ENCODE data around the gene GRID1. TPM values are rescaled to one million over a fixed set of nuclear protein-coding genes. Genes with fewer than 3 reads are reported as not detected.

GRID1 gene
- total RNA-seq, 1 donor from 2014 or later = 0.75 TPM

DNA sequence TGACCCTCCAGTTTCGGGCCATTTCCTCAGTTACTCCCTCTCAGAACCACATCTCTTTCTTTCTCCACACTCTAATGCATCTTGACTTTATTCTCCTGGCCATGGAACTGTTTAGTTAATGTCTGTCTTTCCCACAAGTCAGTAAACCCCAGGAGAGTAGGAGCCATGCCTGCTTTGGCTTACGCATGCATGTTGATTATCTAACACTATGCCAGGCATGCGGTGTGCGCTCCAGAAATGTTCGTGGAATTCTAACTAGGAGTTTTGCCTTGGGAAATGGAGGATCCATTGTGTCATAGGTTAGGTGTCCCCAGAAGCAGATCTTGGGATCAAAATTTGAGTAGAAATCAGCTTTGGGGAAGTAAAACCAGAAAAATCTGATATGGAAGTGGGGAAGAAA, 308.9 kb downstream of the GRID1 start:
- Histone ChIP-seq H3K79me2 (ENCODE audit: insufficient read depth, low read length) (no peaks in the 10 kb centered on the region), H3K27me3 (ENCODE audit: insufficient read depth, low read length) (no peaks in the 10 kb centered on the region), H3K4me3 (ENCODE audit: insufficient read depth, low read depth, low read length) (no peak overlapping the region), H3K36me3 (ENCODE audit: insufficient read depth, low read length) (no peaks in the 10 kb centered on the region), H3K4me2 (ENCODE audit: low read length) (no peak overlapping the region), H4K20me1 (ENCODE audit: insufficient read depth, low read length) (no peaks in the 10 kb centered on the region), H3K9ac (ENCODE audit: low read length) (no peak overlapping the region), H2AFZ (ENCODE audit: low read depth, low read length) (no peak overlapping the region), H3K9me3 (ENCODE audit: insufficient read depth, low read depth, low read length) (peaks cover 6% of the 10 kb centered on the region), H3K27ac (ENCODE audit: low read depth, low read length) (no peak overlapping the region), H3K4me1 (ENCODE audit: insufficient read depth, low read length) (no peaks in the 10 kb centered on the region)
- no peak for FAIRE-seq
- H3K9me3 Mint-ChIP-seq (ENCODE audit: unreplicated experiment) = peaks cover 8% of the 10 kb centered on the region
- H3K4me1 Mint-ChIP-seq (ENCODE audit: low read depth, unreplicated experiment) = no peaks in the 10 kb centered on the region
- H3K27ac Mint-ChIP-seq (ENCODE audit: unreplicated experiment) = no peak overlapping the region
- H3K27me3 Mint-ChIP-seq (ENCODE audit: low read depth, unreplicated experiment) = peaks cover 22% of the 10 kb centered on the region
- H3K36me3 Mint-ChIP-seq (ENCODE audit: low read depth, unreplicated experiment) = peaks cover 3% of the 10 kb centered on the region
- DNase-seq (ENCODE audit: low read depth) = no peak
- no peak for TF ChIP-seq EZH2 (IDR thresholded peaks at IDR 0.05; ENCODE audit: insufficient read depth, low read length)
- TF ChIP-seq, protein P1, sequence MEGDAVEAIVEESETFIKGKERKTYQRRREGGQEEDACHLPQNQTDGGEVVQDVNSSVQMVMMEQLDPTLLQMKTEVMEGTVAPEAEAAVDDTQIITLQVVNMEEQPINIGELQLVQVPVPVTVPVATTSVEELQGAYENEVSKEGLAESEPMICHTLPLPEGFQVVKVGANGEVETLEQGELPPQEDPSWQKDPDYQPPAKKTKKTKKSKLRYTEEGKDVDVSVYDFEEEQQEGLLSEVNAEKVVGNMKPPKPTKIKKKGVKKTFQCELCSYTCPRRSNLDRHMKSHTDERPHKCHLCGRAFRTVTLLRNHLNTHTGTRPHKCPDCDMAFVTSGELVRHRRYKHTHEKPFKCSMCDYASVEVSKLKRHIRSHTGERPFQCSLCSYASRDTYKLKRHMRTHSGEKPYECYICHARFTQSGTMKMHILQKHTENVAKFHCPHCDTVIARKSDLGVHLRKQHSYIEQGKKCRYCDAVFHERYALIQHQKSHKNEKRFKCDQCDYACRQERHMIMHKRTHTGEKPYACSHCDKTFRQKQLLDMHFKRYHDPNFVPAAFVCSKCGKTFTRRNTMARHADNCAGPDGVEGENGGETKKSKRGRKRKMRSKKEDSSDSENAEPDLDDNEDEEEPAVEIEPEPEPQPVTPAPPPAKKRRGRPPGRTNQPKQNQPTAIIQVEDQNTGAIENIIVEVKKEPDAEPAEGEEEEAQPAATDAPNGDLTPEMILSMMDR (IDR thresholded peaks at IDR 0.05; ENCODE audit: insufficient read depth, low read depth, low read length) = no peak
- no peak overlapping the region for H3K4me3 Mint-ChIP-seq (ENCODE audit: unreplicated experiment)

DNA sequence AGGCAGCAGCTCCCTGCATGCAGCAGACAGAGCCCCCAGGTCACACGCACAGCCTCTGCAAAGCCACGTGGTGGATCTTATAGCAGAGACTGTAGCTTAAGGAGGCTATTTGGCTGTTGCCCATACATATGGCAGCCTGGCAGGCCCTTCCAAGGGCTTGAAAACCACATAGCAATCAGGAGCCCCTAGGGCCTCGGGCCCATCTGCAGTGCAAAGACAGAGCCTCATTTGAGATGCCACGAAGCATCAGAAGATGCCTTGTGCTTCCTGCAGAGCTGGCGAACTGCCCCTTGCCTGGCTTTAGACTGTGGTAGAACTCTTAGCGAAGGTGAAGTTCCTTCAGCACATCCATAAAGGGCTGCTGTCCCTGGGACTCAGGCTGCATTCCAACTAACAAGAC, 309.9 kb downstream of the GRID1 start:
- no peak for TF ChIP-seq EZH2 (IDR thresholded peaks at IDR 0.05; ENCODE audit: insufficient read depth, low read length)
- TF ChIP-seq, protein P1 (IDR thresholded peaks at IDR 0.05; ENCODE audit: insufficient read depth, low read depth, low read length) = no peak
- Histone ChIP-seq H3K4me2 (ENCODE audit: low read length) (no peak overlapping the region), H3K4me1 (ENCODE audit: insufficient read depth, low read length) (no peaks in the 10 kb centered on the region), H3K27ac (ENCODE audit: low read depth, low read length) (no peak overlapping the region), H3K9me3 (ENCODE audit: insufficient read depth, low read depth, low read length) (peaks cover 6% of the 10 kb centered on the region), H2AFZ (ENCODE audit: low read depth, low read length) (no peak overlapping the region), H3K9ac (ENCODE audit: low read length) (no peak overlapping the region), H4K20me1 (ENCODE audit: insufficient read depth, low read length) (no peaks in the 10 kb centered on the region), H3K27me3 (ENCODE audit: insufficient read depth, low read length) (no peaks in the 10 kb centered on the region), H3K79me2 (ENCODE audit: insufficient read depth, low read length) (no peaks in the 10 kb centered on the region), H3K36me3 (ENCODE audit: insufficient read depth, low read length) (no peaks in the 10 kb centered on the region), H3K4me3 (ENCODE audit: insufficient read depth, low read depth, low read length) (no peak overlapping the region)
- FAIRE-seq (no peak), DNase-seq (ENCODE audit: low read depth) (no peak)
- Mint-ChIP-seq H3K4me3 (ENCODE audit: unreplicated experiment) (no peak overlapping the region), H3K4me1 (ENCODE audit: low read depth, unreplicated experiment) (no peaks in the 10 kb centered on the region), H3K27ac (ENCODE audit: unreplicated experiment) (no peak overlapping the region), H3K36me3 (ENCODE audit: low read depth, unreplicated experiment) (peaks cover 3% of the 10 kb centered on the region), H3K9me3 (ENCODE audit: unreplicated experiment) (peaks cover 5% of the 10 kb centered on the region), H3K27me3 (ENCODE audit: low read depth, unreplicated experiment) (peaks cover 21% of the 10 kb centered on the region)

DNA sequence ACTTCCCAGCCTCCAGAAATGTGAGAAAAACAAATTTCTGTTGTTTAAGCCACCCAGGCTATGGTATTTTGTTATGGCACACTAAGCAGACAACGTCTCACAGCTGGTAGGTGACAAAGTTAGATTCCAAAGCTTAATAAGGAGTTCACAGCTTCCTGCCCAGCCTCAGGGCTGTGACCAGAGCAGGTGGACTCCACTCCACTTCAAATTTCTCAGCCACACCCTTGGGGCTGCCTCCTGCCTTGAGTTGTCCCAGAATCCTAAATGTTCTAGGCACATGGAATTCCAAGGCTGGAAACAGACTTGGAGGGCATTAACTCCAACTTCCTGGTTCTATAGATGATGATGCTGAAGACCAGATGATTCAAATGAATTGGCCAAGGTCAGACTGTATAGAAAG, 310.7 kb downstream of the GRID1 start:
- peaks cover 13% of the 10 kb centered on the region for H3K27me3 Mint-ChIP-seq (ENCODE audit: low read depth, unreplicated experiment)
- H3K4me1 Mint-ChIP-seq (ENCODE audit: low read depth, unreplicated experiment) = no peaks in the 10 kb centered on the region
- no peak overlapping the region for H3K27ac ChIP-seq (ENCODE audit: low read depth, low read length)
- DNase-seq (ENCODE audit: low read depth) (no peak), FAIRE-seq (no peak)
- H3K27me3 ChIP-seq (ENCODE audit: insufficient read depth, low read length) = no peaks in the 10 kb centered on the region
- no peak overlapping the region for H3K27ac Mint-ChIP-seq (ENCODE audit: unreplicated experiment)
- no peaks in the 10 kb centered on the region for H3K36me3 ChIP-seq (ENCODE audit: insufficient read depth, low read length)
- no peak for TF ChIP-seq EZH2 (IDR thresholded peaks at IDR 0.05; ENCODE audit: insufficient read depth, low read length)
- TF ChIP-seq, protein P1 (IDR thresholded peaks at IDR 0.05; ENCODE audit: insufficient read depth, low read depth, low read length) = no peak
- no peak overlapping the region for H3K4me3 ChIP-seq (ENCODE audit: insufficient read depth, low read depth, low read length)
- H3K79me2 ChIP-seq (ENCODE audit: insufficient read depth, low read length) = no peaks in the 10 kb centered on the region
- no peak overlapping the region for H3K9ac ChIP-seq (ENCODE audit: low read length)
- peaks cover 3% of the 10 kb centered on the region for H3K36me3 Mint-ChIP-seq (ENCODE audit: low read depth, unreplicated experiment)
- peaks cover 6% of the 10 kb centered on the region for H3K9me3 ChIP-seq (ENCODE audit: insufficient read depth, low read depth, low read length)
- H3K4me1 ChIP-seq (ENCODE audit: insufficient read depth, low read length) = no peaks in the 10 kb centered on the region
- no peak overlapping the region for H3K4me2 ChIP-seq (ENCODE audit: low read length)
- H2AFZ ChIP-seq (ENCODE audit: low read depth, low read length) = no peak overlapping the region
- H3K4me3 Mint-ChIP-seq (ENCODE audit: unreplicated experiment) = no peak overlapping the region
- H4K20me1 ChIP-seq (ENCODE audit: insufficient read depth, low read length) = no peaks in the 10 kb centered on the region
- H3K9me3 Mint-ChIP-seq (ENCODE audit: unreplicated experiment) = peaks cover 2% of the 10 kb centered on the region
